Measurements from ENCODE around the gene ULK4. TPM values are rescaled to one million over a fixed set of nuclear protein-coding genes. Genes with fewer than 3 reads are reported as not detected.
A peak's percentile ranks its signal among the peaks of the same experiment; 100 is the strongest.

Gene ULK4
- total and polyA plus RNA-seq, 2 of the 8 experiments (the other 6 are each of a cell fraction or from before 2014, with no cell fraction given) = 3.0 to 10.8 TPM

- TF ChIP-seq CHD1 (IDR thresholded peaks at IDR 0.05; ENCODE audit: low read depth, low read length) (no peak), BCL11A (IDR thresholded peaks at IDR 0.05; ENCODE audit: low read depth in 2 of 2, low read length in 2 of 2) (peak in 1 of 2 experiments; percentile 11), SP4 (IDR thresholded peaks at IDR 0.05; ENCODE audit: low read length) (no peak), TAF7 (optimal IDR thresholded peaks at IDR 0.05; ENCODE audit: borderline replicate concordance, low read depth, low read length) (no peak), NANOG (IDR thresholded peaks at IDR 0.05; ENCODE audit: insufficient read depth, low read depth, low read length, poor library complexity, severe bottlenecking) (peak; percentile 93), RBBP5 (IDR thresholded peaks at IDR 0.05; ENCODE audit: borderline replicate concordance, low read depth, low read length) (no peak), RFX5 (IDR thresholded peaks at IDR 0.05; ENCODE audit: borderline replicate concordance, low read depth, low read length) (no peak), CEBPB (IDR thresholded peaks at IDR 0.05; ENCODE audit: low read depth, low read length) (no peak), ATF2 (IDR thresholded peaks at IDR 0.05; ENCODE audit: low read length) (peak; percentile 70; the same call in 1 of the 2 replicates), E2F6 (IDR thresholded peaks at IDR 0.05) (no peak), TBP (IDR thresholded peaks at IDR 0.05; ENCODE audit: low read depth, low read length) (no peak), RAD21 (IDR thresholded peaks at IDR 0.05 in 1 of 2, conservative IDR thresholded peaks at IDR 0.05 in 1 of 2; ENCODE audit: low read depth in 2 of 2, low read length in 2 of 2) (peak; percentile 1; a peak in 2 of 4 replicates), EZH2 (IDR thresholded peaks at IDR 0.05; ENCODE audit: low read depth, low read length, severe bottlenecking) (no peak), CTCF (IDR thresholded peaks at IDR 0.05; ENCODE audit: control extremely low read depth in 1 of 3, insufficient read depth in 1 of 3, low read depth in 1 of 3, low read length in 3 of 3) (no peak), CHD2 (IDR thresholded peaks at IDR 0.05; ENCODE audit: low read length) (no peak), SP2 (IDR thresholded peaks at IDR 0.05; ENCODE audit: low read length) (no peak), POLR2A (IDR thresholded peaks at IDR 0.05; ENCODE audit: control extremely low read depth in 1 of 2, low read depth in 2 of 2, low read length in 2 of 2) (no peak), SIRT6 (IDR thresholded peaks at IDR 0.05; ENCODE audit: low read length) (no peak)
These were observed 599.0 kb downstream of the ULK4 start (continued) for GRCh38 chr3:41362638-41363559.

Measured in H1 (cell line).